Sigmoid colon (tissue), 4 donors: ENCODE results near the gene ZBBX.

ENCODE experiments used
- POLR2AphosphoS5 ChIP-seq, 4 donors: sonication (generic); formaldehyde crosslinking; IDR thresholded peaks; one replicate each; pipeline ENCODE4 v1.6.1; 2017; ENCODE audit warnings: antibody characterized with exemption in 4 of 4
- TF ChIP-seq, protein P1 (sequence below), 4 experiments: fragments of 450-650 bp in 3 of 4; fragments of 200-600 bp in 1 of 4; IDR thresholded peaks; one replicate each; pipeline ENCODE4 v1.5.1; 2016 to 2019; ENCODE audit warnings: antibody characterized with exemption in 4 of 4, mild to moderate bottlenecking in 3 of 4, moderate library complexity in 2 of 4

DNA sequence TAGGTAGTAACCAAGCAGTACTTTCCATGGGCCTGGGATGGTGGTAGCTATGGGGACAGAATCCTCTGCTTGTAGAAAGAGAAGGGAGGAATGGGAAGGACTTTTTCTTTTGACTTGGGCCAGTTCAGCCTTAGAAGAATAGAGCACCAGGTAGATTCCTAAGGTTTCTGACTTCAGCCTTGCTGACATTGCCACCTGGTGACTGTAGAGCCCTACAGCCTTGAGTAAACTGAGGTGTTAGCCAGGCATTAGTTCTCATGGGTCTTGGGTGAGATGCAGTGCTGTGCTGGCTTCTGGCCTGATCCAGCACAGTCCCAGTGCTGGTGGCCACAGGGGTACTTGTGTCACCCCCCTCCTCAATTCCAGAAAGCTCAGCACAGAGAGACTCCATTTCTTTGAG lies 171.1 kb downstream of the ZBBX start:
- TF ChIP-seq POLR2AphosphoS5 (IDR thresholded peaks at IDR 0.05): no peak
- TF ChIP-seq, protein P1, sequence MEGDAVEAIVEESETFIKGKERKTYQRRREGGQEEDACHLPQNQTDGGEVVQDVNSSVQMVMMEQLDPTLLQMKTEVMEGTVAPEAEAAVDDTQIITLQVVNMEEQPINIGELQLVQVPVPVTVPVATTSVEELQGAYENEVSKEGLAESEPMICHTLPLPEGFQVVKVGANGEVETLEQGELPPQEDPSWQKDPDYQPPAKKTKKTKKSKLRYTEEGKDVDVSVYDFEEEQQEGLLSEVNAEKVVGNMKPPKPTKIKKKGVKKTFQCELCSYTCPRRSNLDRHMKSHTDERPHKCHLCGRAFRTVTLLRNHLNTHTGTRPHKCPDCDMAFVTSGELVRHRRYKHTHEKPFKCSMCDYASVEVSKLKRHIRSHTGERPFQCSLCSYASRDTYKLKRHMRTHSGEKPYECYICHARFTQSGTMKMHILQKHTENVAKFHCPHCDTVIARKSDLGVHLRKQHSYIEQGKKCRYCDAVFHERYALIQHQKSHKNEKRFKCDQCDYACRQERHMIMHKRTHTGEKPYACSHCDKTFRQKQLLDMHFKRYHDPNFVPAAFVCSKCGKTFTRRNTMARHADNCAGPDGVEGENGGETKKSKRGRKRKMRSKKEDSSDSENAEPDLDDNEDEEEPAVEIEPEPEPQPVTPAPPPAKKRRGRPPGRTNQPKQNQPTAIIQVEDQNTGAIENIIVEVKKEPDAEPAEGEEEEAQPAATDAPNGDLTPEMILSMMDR (IDR thresholded peaks at IDR 0.05): no peak
